ENCODE measurements around the gene GIPC1. TPM values are rescaled to one million over a fixed set of nuclear protein-coding genes. Genes with fewer than 3 reads are reported as not detected.

The GIPC1 gene, protein sequence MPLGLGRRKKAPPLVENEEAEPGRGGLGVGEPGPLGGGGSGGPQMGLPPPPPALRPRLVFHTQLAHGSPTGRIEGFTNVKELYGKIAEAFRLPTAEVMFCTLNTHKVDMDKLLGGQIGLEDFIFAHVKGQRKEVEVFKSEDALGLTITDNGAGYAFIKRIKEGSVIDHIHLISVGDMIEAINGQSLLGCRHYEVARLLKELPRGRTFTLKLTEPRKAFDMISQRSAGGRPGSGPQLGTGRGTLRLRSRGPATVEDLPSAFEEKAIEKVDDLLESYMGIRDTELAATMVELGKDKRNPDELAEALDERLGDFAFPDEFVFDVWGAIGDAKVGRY
- polyA plus RNA-seq (2013) = 67.2 and 69.0 TPM in 2 replicates

DNA sequence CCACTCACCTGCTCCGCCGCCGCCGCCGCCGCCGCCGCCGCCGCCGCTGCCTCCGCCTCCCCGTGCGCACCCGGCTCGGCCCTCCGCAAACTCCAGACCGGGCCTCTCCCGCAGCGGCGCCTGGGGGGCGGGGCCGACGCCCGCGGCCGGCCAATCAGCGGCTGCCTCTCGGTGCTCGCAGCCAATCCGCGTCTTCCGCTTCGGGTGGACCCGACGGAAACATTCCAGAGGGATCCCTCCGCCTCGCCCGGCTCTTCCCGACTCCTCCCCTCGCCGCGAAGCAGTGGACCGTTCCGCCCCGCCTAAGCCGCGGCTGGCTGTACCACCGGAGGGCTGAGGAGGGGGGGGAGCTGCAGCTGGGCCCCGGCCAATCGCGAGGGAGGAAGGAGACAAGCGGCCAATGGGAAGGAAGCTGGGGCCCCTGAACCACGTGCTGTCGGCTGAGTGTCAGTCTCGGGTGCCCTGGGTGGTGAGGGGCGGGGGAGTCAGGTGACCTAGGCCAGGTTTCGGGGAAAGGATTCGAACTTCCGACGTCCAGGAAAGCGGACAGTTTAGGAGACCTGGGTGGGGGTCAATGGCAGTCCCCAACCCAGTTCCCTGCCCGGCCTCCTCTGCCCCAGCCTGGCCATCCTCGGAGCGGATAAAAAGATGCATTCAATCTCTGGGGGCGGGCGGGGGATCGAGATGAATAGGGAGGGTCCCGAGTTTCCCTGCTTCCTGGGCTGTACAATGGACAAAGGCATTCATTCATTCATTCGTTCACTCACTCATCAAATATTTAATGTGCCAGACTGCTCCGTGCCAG lies at the start of gene GIPC1:
TSS of gene GIPC1 (minus strand) at position 99 of the 805 bp plus-strand sequence. CDS start 13,151 bp downstream, outside the sequence.
- no peak within 1 kb of the TSS for H3K23ac ChIP-seq (ENCODE audit: low read length)
- peak within 1 kb of the TSS; percentile 15 for H2BK5ac ChIP-seq (ENCODE audit: low read depth, low read length, poor library complexity)
- peak within 1 kb of the TSS; percentile 75 for H4K91ac ChIP-seq (ENCODE audit: low read depth, low read length)
- no peaks in the 10 kb centered on the region for H3K27me3 ChIP-seq (ENCODE audit: insufficient read depth, low read length)
- peak within 1 kb of the TSS; percentile 98 for H3K4ac ChIP-seq (ENCODE audit: low read depth, low read length)
- peaks cover 10% of the 10 kb centered on the region for H3K79me1 ChIP-seq (ENCODE audit: low read length)
- no CpG with 5 or more reads among the region's 71 CpGs for WGBS (ENCODE audit: extremely low coverage, insufficient coverage, insufficient read length)
- peak within 1 kb of the TSS; percentile 81 for H3K4me2 ChIP-seq (ENCODE audit: low read length)
- H4K12ac ChIP-seq (ENCODE audit: low read depth, low read length) = peak within 1 kb of the TSS; percentile 45
- peak within 1 kb of the TSS; percentile 61 for H3K18ac ChIP-seq (ENCODE audit: low read length)
- H3K36me3 ChIP-seq (ENCODE audit: control insufficient read depth in 1 of 2, insufficient read depth in 2 of 2, low read length in 2 of 2) = peaks cover 12 to 14% of the 10 kb centered on the region in 2 experiments
- peak within 1 kb of the TSS; percentile 79 for H3K4me3 ChIP-seq (ENCODE audit: low read depth, low read length)
- H2BK12ac ChIP-seq (ENCODE audit: low read length) = peak within 1 kb of the TSS; percentile 51
- peak; percentile 94 to 98 for DNase-seq
- H3K4me1 ChIP-seq (ENCODE audit: control insufficient read depth in 1 of 2, insufficient read depth in 2 of 2, low read length in 2 of 2) = peaks cover 7 to 10% of the 10 kb centered on the region in 2 experiments
- H2AFZ ChIP-seq (ENCODE audit: insufficient read depth, low read length, poor library complexity) = peak within 1 kb of the TSS; percentile 74
- H3K79me2 ChIP-seq (ENCODE audit: control insufficient read depth, insufficient read depth, low read length, poor library complexity) = peaks cover 13% of the 10 kb centered on the region
- peak within 1 kb of the TSS; percentile 62 for H3K14ac ChIP-seq (ENCODE audit: low read length)
- peak within 1 kb of the TSS; percentile 28 for H2AK5ac ChIP-seq (ENCODE audit: low read length)
- H4K8ac ChIP-seq (ENCODE audit: low read depth, low read length) = peak within 1 kb of the TSS; percentile 81
- peaks cover 2% of the 10 kb centered on the region for H3K9me3 ChIP-seq (ENCODE audit: insufficient read depth, low read depth, low read length)
- H3K9ac ChIP-seq (ENCODE audit: low read length) = peak within 1 kb of the TSS; percentile 69
- no peak within 1 kb of the TSS for H3K27ac ChIP-seq (ENCODE audit: low read depth, low read length)
- H2BK120ac ChIP-seq (ENCODE audit: insufficient read depth, low read length, poor library complexity) = peak within 1 kb of the TSS; percentile 20

DNA sequence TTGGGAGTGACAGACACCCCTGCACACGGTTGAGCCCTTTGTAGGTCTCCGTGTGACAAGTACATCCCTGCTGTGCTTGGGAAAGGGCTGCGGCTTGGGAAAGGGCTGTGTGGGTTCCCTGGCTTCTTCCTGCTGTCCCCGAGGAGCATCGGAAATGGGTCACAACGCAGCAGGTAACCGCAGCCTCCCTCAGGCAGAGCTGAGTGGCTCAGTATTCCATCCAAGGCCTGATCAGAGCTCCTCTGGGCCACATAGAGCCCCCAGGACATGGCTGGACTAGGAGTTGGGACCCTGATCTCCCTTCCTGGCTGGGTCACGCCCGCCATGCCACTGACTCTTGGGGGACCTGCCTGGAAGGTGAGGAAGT lies 49.8 kb upstream of the GIPC1 start:
- WGBS (ENCODE audit: extremely low coverage, insufficient coverage, insufficient read length) = no CpG with 5 or more reads among the region's 9 CpGs
- Histone ChIP-seq H2BK12ac (ENCODE audit: low read length) (no peak overlapping the region), H3K36me3 (ENCODE audit: control insufficient read depth in 1 of 2, insufficient read depth in 2 of 2, low read length in 2 of 2) (peaks cover 2 to 6% of the 10 kb centered on the region in 2 experiments), H4K91ac (ENCODE audit: low read depth, low read length) (no peak overlapping the region), H3K4me3 (ENCODE audit: low read depth, low read length) (peak overlapping the region; percentile 23), H3K9ac (ENCODE audit: low read length) (no peak overlapping the region), H2BK120ac (ENCODE audit: insufficient read depth, low read length, poor library complexity) (no peak overlapping the region), H3K4me1 (ENCODE audit: control insufficient read depth in 1 of 2, insufficient read depth in 2 of 2, low read length in 2 of 2) (peaks cover 4 to 9% of the 10 kb centered on the region in 2 experiments), H3K27me3 (ENCODE audit: insufficient read depth, low read length) (no peaks in the 10 kb centered on the region), H4K12ac (ENCODE audit: low read depth, low read length) (no peak overlapping the region), H3K4me2 (ENCODE audit: low read length) (no peak overlapping the region), H3K79me1 (ENCODE audit: low read length) (no peaks in the 10 kb centered on the region), H3K23ac (ENCODE audit: low read length) (no peak overlapping the region), H2AK5ac (ENCODE audit: low read length) (no peak overlapping the region), H3K27ac (ENCODE audit: low read depth, low read length) (no peak overlapping the region), H4K8ac (ENCODE audit: low read depth, low read length) (no peak overlapping the region), H3K18ac (ENCODE audit: low read length) (no peak overlapping the region), H3K9me3 (ENCODE audit: insufficient read depth, low read depth, low read length) (no peaks in the 10 kb centered on the region), H3K14ac (ENCODE audit: low read length) (no peak overlapping the region), H3K79me2 (ENCODE audit: control insufficient read depth, insufficient read depth, low read length, poor library complexity) (peaks cover 2% of the 10 kb centered on the region), H3K4ac (ENCODE audit: low read depth, low read length) (peak overlapping the region; percentile 1), H2BK5ac (ENCODE audit: low read depth, low read length, poor library complexity) (no peak overlapping the region), H2AFZ (ENCODE audit: insufficient read depth, low read length, poor library complexity) (no peak overlapping the region)
- DNase-seq = no peak

DNA sequence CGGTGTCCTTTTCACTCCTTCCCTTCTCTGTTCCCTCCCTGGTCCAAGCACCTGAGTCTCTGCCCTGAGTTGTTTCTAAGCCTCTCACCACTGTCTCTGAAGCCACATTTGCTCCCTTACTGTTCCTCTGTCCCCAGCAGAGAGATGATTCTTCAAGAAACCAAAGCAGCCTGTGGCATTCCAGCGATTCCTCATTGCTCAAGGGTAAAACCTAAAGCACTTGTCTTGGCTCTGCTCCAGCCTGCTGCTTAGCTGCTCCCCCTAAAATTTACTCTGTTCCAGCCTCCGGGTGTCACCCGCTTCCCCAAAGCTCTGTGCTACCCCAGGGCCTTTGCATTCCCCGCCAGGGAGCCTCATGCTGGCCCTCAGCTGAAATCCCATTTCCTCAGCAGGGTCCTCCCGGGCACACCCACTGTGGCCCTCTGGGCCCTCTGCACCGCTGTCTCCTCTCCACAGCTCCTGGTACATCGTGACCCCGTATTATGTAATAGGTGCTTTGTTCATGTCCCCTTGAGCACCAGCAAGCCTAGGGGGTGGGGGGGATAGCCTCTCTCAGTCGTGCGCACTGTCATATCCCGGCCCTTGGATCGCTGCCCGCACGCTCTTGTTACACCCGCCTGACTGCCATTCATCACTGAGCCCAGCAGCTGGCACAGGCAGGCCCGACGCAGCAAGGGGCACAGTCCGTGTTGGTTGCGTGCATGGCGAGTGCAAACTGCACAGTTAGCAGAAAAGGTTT lies 49.2 kb upstream of the GIPC1 start:
- no peak overlapping the region for H3K4ac ChIP-seq (ENCODE audit: low read depth, low read length)
- H3K4me2 ChIP-seq (ENCODE audit: low read length) = no peak overlapping the region
- H3K4me1 ChIP-seq (ENCODE audit: control insufficient read depth in 1 of 2, insufficient read depth in 2 of 2, low read length in 2 of 2) = peaks cover 3 to 5% of the 10 kb centered on the region in 2 experiments
- no peaks in the 10 kb centered on the region for H3K9me3 ChIP-seq (ENCODE audit: insufficient read depth, low read depth, low read length)
- H3K79me1 ChIP-seq (ENCODE audit: low read length) = no peaks in the 10 kb centered on the region
- DNase-seq = no peak
- H2BK5ac ChIP-seq (ENCODE audit: low read depth, low read length, poor library complexity) = no peak overlapping the region
- no peak overlapping the region for H3K23ac ChIP-seq (ENCODE audit: low read length)
- H3K18ac ChIP-seq (ENCODE audit: low read length) = no peak overlapping the region
- no peak overlapping the region for H3K9ac ChIP-seq (ENCODE audit: low read length)
- no peak overlapping the region for H3K14ac ChIP-seq (ENCODE audit: low read length)
- H3K27ac ChIP-seq (ENCODE audit: low read depth, low read length) = no peak overlapping the region
- no peaks in the 10 kb centered on the region for H3K27me3 ChIP-seq (ENCODE audit: insufficient read depth, low read length)
- no peak overlapping the region for H4K12ac ChIP-seq (ENCODE audit: low read depth, low read length)
- H3K36me3 ChIP-seq (ENCODE audit: control insufficient read depth in 1 of 2, insufficient read depth in 2 of 2, low read length in 2 of 2) = peaks cover 2 to 6% of the 10 kb centered on the region in 2 experiments
- no CpG with 5 or more reads among the region's 21 CpGs for WGBS (ENCODE audit: extremely low coverage, insufficient coverage, insufficient read length)
- H2BK12ac ChIP-seq (ENCODE audit: low read length) = no peak overlapping the region
- H2AFZ ChIP-seq (ENCODE audit: insufficient read depth, low read length, poor library complexity) = no peak overlapping the region
- H3K4me3 ChIP-seq (ENCODE audit: low read depth, low read length) = peak overlapping the region; percentile 23
- H2AK5ac ChIP-seq (ENCODE audit: low read length) = no peak overlapping the region
- no peak overlapping the region for H4K8ac ChIP-seq (ENCODE audit: low read depth, low read length)
- H4K91ac ChIP-seq (ENCODE audit: low read depth, low read length) = no peak overlapping the region
- H2BK120ac ChIP-seq (ENCODE audit: insufficient read depth, low read length, poor library complexity) = no peak overlapping the region
- H3K79me2 ChIP-seq (ENCODE audit: control insufficient read depth, insufficient read depth, low read length, poor library complexity) = peaks cover 2% of the 10 kb centered on the region

DNA sequence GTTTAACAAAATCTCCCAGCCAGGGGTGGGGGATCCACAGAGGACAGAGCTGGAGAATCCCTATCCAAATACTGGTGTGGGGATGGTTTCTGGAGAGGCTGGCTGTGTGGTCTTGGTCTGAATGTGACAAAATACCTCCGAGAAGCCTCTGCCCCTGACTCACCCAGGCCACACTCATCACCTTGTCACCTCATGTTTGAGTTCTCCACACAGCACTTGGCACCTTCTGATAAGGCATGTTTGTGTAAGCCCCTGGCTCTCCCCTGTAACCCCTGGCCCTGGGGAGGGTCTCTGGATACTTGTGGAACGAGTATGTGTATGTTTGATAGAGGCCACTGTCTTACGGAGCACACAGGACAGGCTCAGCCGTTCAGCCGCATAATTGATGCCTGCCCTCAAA lies 48.1 kb upstream of the GIPC1 start:
- H4K12ac ChIP-seq (ENCODE audit: low read depth, low read length) = no peak overlapping the region
- H3K4ac ChIP-seq (ENCODE audit: low read depth, low read length) = no peak overlapping the region
- H3K79me2 ChIP-seq (ENCODE audit: control insufficient read depth, insufficient read depth, low read length, poor library complexity) = peaks cover 2% of the 10 kb centered on the region
- H2BK12ac ChIP-seq (ENCODE audit: low read length) = no peak overlapping the region
- no peak overlapping the region for H3K23ac ChIP-seq (ENCODE audit: low read length)
- peaks cover 2% of the 10 kb centered on the region for H3K9me3 ChIP-seq (ENCODE audit: insufficient read depth, low read depth, low read length)
- H3K18ac ChIP-seq (ENCODE audit: low read length) = no peak overlapping the region
- no peak overlapping the region for H2BK5ac ChIP-seq (ENCODE audit: low read depth, low read length, poor library complexity)
- no peaks in the 10 kb centered on the region for H3K27me3 ChIP-seq (ENCODE audit: insufficient read depth, low read length)
- no peak overlapping the region for H2BK120ac ChIP-seq (ENCODE audit: insufficient read depth, low read length, poor library complexity)
- H4K91ac ChIP-seq (ENCODE audit: low read depth, low read length) = no peak overlapping the region
- H3K4me1 ChIP-seq (ENCODE audit: control insufficient read depth in 1 of 2, insufficient read depth in 2 of 2, low read length in 2 of 2) = peaks cover 2 to 3% of the 10 kb centered on the region in 2 experiments
- no CpG with 5 or more reads among the region's 5 CpGs for WGBS (ENCODE audit: extremely low coverage, insufficient coverage, insufficient read length)
- H3K79me1 ChIP-seq (ENCODE audit: low read length) = no peaks in the 10 kb centered on the region
- H3K4me3 ChIP-seq (ENCODE audit: low read depth, low read length) = no peak overlapping the region
- no peak overlapping the region for H2AK5ac ChIP-seq (ENCODE audit: low read length)
- no peak overlapping the region for H3K4me2 ChIP-seq (ENCODE audit: low read length)
- no peak overlapping the region for H4K8ac ChIP-seq (ENCODE audit: low read depth, low read length)
- no peak overlapping the region for H3K9ac ChIP-seq (ENCODE audit: low read length)
- no peak for DNase-seq
- H3K14ac ChIP-seq (ENCODE audit: low read length) = no peak overlapping the region
- H3K36me3 ChIP-seq (ENCODE audit: control insufficient read depth in 1 of 2, insufficient read depth in 2 of 2, low read length in 2 of 2) = peaks cover 2 to 4% of the 10 kb centered on the region in 2 experiments
- H3K27ac ChIP-seq (ENCODE audit: low read depth, low read length) = no peak overlapping the region
- H2AFZ ChIP-seq (ENCODE audit: insufficient read depth, low read length, poor library complexity) = no peak overlapping the region
